Osteoblast (primary cell): ENCODE measurements around the gene VWDE. TPM values are rescaled to one million over a fixed set of nuclear protein-coding genes. Genes with fewer than 3 reads are reported as not detected.

Source experiments
- DNase-seq: peaks from one replicate; pipeline ENCODE4 v3.0.0; 2011; ENCODE audit warnings: low spot score, mixed read lengths; ENCODE audit not compliant: insufficient read length; ENCODE audit errors: missing footprints
- H2AFZ ChIP-seq: 2 replicates; pipeline ENCODE4 v1.6.0; 2011; ENCODE audit warnings: mild to moderate bottlenecking, low read length
- H3K27ac ChIP-seq: 2 replicates; pipeline ENCODE4 v1.5.1; 2011; ENCODE audit warnings: mild to moderate bottlenecking, low read depth, low read length, moderate library complexity
- H3K27me3 ChIP-seq: 2 replicates; pipeline ENCODE4 v1.6.0; 2012; ENCODE audit warnings: mild to moderate bottlenecking, control low read depth, inconsistent platforms, low read length, moderate library complexity; ENCODE audit not compliant: insufficient read depth
- H3K36me3 ChIP-seq: 2 replicates; pipeline ENCODE4 v1.5.1; 2011; ENCODE audit warnings: mild to moderate bottlenecking, low read length, control low read depth, moderate library complexity; ENCODE audit not compliant: insufficient read depth
- H3K4me1 ChIP-seq: 2 replicates; pipeline ENCODE4 v1.5.1; 2011; ENCODE audit warnings: mild to moderate bottlenecking, low read length, control low read depth, moderate library complexity; ENCODE audit not compliant: insufficient read depth
- H3K4me2 ChIP-seq: 2 replicates; pipeline ENCODE4 v1.6.0; 2011; ENCODE audit warnings: mild to moderate bottlenecking, low read length; ENCODE audit not compliant: insufficient read depth
- H3K4me3 ChIP-seq: fragments of 200-600 bp; sonication (generic); 3 replicates; pipeline ENCODE4 v1.5.1; 2012; ENCODE audit warnings: mild to moderate bottlenecking, low read length, inconsistent platforms; ENCODE audit not compliant: insufficient read depth
- H3K79me2 ChIP-seq: 2 replicates; pipeline ENCODE4 v1.6.0; 2012; ENCODE audit warnings: mild to moderate bottlenecking, low read length, control low read depth, inconsistent platforms; ENCODE audit not compliant: insufficient read depth
- H3K9me3 ChIP-seq: 2 replicates; pipeline ENCODE4 v1.5.1; 2011; ENCODE audit warnings: low read depth, low read length, control low read depth
- H4K20me1 ChIP-seq: 2 replicates; pipeline ENCODE4 v1.6.0; 2012; ENCODE audit warnings: mild to moderate bottlenecking, low read length, control low read depth; ENCODE audit not compliant: insufficient read depth
- CTCF ChIP-seq: IDR thresholded peaks from 2 replicates; pipeline ENCODE4 v1.5.1; 2011; ENCODE audit warnings: mild to moderate bottlenecking, low read depth, low read length, moderate library complexity; ENCODE audit errors: extremely low read depth
- total RNA-seq: library from RNA; depleted of rRNA; stranded (reverse); fragments of >200 nt; gene quantifications from 2 replicates; pipeline ENCODE4 v1.2.3, GENCODE V29; 2012

The VWDE gene
- total RNA-seq, 1 donor = under 0.01 TPM

- Histone ChIP-seq H3K9me3 (no peaks in the 10 kb centered on the region), H3K36me3 (no peaks in the 10 kb centered on the region), H2AFZ (no peak overlapping the region), H3K4me3 (no peak overlapping the region), H3K4me2 (no peak overlapping the region), H4K20me1 (no peaks in the 10 kb centered on the region), H3K4me1 (no peaks in the 10 kb centered on the region), H3K79me2 (no peaks in the 10 kb centered on the region), H3K27me3 (no peaks in the 10 kb centered on the region), H3K27ac (no peak overlapping the region)
- TF ChIP-seq CTCF = no peak
- no peak for DNase-seq
Observed at GRCh38 chr7:12300415-12300814, 103.2 kb downstream of the VWDE start.

DNA sequence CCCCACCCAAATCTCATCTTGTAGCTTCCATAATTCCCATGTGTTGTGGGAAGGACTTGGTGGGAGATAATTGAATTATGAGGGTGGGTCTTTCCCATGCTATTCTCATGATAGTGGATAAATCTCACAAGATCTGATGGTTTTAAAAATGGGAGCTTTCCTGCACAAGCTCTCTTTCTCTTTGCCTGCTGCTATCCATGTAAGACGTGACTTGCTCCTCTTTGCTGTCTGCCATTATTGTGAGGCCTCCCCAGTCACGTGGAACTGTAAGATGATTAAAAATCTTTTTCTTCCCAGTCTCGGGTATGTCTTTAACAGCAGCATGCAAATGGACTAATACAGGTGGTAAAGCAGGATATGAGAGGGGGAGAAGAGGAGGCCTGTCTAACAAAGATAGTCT, 104.3 kb downstream of the VWDE start:
- Histone ChIP-seq H3K4me2 (no peak overlapping the region), H3K9me3 (no peaks in the 10 kb centered on the region), H3K4me3 (no peak overlapping the region), H3K27me3 (no peaks in the 10 kb centered on the region), H3K79me2 (no peaks in the 10 kb centered on the region), H3K27ac (no peak overlapping the region), H4K20me1 (no peaks in the 10 kb centered on the region), H3K36me3 (no peaks in the 10 kb centered on the region), H3K4me1 (no peaks in the 10 kb centered on the region), H2AFZ (no peak overlapping the region)
- TF ChIP-seq CTCF = no peak
- DNase-seq = no peak

GRCh38 chr7:12297283-12298108, 106.2 kb downstream of the VWDE start:
- Histone ChIP-seq H4K20me1 (no peaks in the 10 kb centered on the region), H3K4me2 (no peak overlapping the region), H3K4me3 (no peak overlapping the region), H3K79me2 (no peaks in the 10 kb centered on the region), H3K27ac (no peak overlapping the region), H2AFZ (no peak overlapping the region), H3K27me3 (no peaks in the 10 kb centered on the region), H3K9me3 (no peaks in the 10 kb centered on the region), H3K36me3 (no peaks in the 10 kb centered on the region), H3K4me1 (no peaks in the 10 kb centered on the region)
- DNase-seq = no peak
- TF ChIP-seq CTCF = no peak

- H3K4me1 ChIP-seq = no peaks in the 10 kb centered on the region
- H3K4me3 ChIP-seq = no peak overlapping the region
- H3K9me3 ChIP-seq = no peaks in the 10 kb centered on the region
- no peak overlapping the region for H3K27ac ChIP-seq
- DNase-seq = no peak
- no peak for TF ChIP-seq CTCF
- H4K20me1 ChIP-seq = no peaks in the 10 kb centered on the region
- no peaks in the 10 kb centered on the region for H3K27me3 ChIP-seq
- no peak overlapping the region for H3K4me2 ChIP-seq
- H3K79me2 ChIP-seq = no peaks in the 10 kb centered on the region
- H3K36me3 ChIP-seq = no peaks in the 10 kb centered on the region
- H2AFZ ChIP-seq = no peak overlapping the region
Observed at GRCh38 chr7:12296051-12296570, 107.6 kb downstream of the VWDE start.
